Adrenal gland (tissue), 12 donors: ENCODE data around the gene UBFD1. TPM values are rescaled to one million over a fixed set of nuclear protein-coding genes. Genes with fewer than 3 reads are reported as not detected.
"Not testable (repeated sequence)": the region's sequence is repeated elsewhere in the genome, so short reads cannot be mapped to it uniquely, and the experiment has no call there.

ENCODE experiments used
- DNase-seq, 7 donors: peaks; one replicate each; pipeline ENCODE4 v3.0.0-alpha.2; 2019 to 2020
- H3K27ac ChIP-seq, 5 donors: fragments of 200-600 bp; sonication (generic) in 4 of 5; 1 replicate in 3 of 5; 2 replicates in 2 of 5; pipeline versions ENCODE4 v1.5.1 to v1.8.0; 2016 to 2020; ENCODE audit warnings: mild to moderate bottlenecking in 1 of 5
- H3K27me3 ChIP-seq: fragments of 200-600 bp; 2 replicates; pipeline ENCODE4 v1.8.0; 2021
- H3K36me3 ChIP-seq, 2 donors: fragments of 200-600 bp; replicated peaks in 1 of 2; 1 replicate in 1 of 2; 2 replicates in 1 of 2; pipeline versions ENCODE4 v1.5.1 to v1.8.0; 2018 to 2022
- H3K4me1 ChIP-seq, 2 donors: fragments of 200-600 bp; replicated peaks in 1 of 2; 1 replicate in 1 of 2; 2 replicates in 1 of 2; pipeline versions ENCODE4 v1.5.1 to v1.8.0; 2018 to 2021
- H3K4me3 ChIP-seq, 4 donors: fragments of 200-600 bp; sonication (generic) in 3 of 4; one replicate each; pipeline ENCODE4 v1.5.1; 2016 to 2018
- H3K9me3 ChIP-seq, 3 donors: fragments of 200-600 bp; sonication (generic) in 1 of 3; replicated peaks in 1 of 3; 1 replicate in 2 of 3; 2 replicates in 1 of 3; pipeline versions ENCODE4 v1.5.1 to v1.8.0; 2016 to 2021
- CTCF ChIP-seq, 6 experiments: fragments of 450-650 bp in 4 of 6; fragments of 200-600 bp in 2 of 6; sonication (generic) in 1 of 6; IDR thresholded peaks; 1 replicate in 5 of 6; 2 replicates in 1 of 6; pipeline versions ENCODE4 v1.5.1 to v1.8.0; 2016 to 2021; ENCODE audit warnings: antibody characterized with exemption in 6 of 6, mild to moderate bottlenecking in 2 of 6, moderate library complexity in 1 of 6
- POLR2A ChIP-seq, 2 donors: fragments of 450-650 bp; IDR thresholded peaks; one replicate each; pipeline ENCODE4 v1.6.1; 2017; ENCODE audit warnings: antibody characterized with exemption in 2 of 2, mild to moderate bottlenecking in 2 of 2, moderate library complexity in 1 of 2
- WGBS, 4 donors: extraction: QIAGEN DNeasy Blood & Tissue Kit in 2 of 4; methylation state at CpG; one replicate each; pipeline versions ENCODE4 v1.1.5 to v1.1.7; 2013 to 2017; 5-methylcytosine and 5-hydroxymethylcytosine counted together
- intact Hi-C, 2 donors: fragments of 100-400 bp; cut with DNase I; formaldehyde crosslinking; loops; one replicate each; pipeline versions ENCODE4 v1.14.1 to v1.15.0; 2022 to 2023
- polyA plus RNA-seq, 3 donors: library from polyadenylated mRNA; stranded (reverse); fragments of 200-250 nt in 2 of 3; fragments of 350-450 nt in 1 of 3; fragmentation: Illumina TruSeq in 1 of 3; extraction: RNeasy Lipid Tissue Mini Kit (QIAGEN cat#74804) in 1 of 3; gene quantifications; one replicate each; pipeline ENCODE4 v1.2.3, GENCODE V29; 2013 to 2014
- total RNA-seq, 9 donors: library from RNA; depleted of rRNA in 4 of 9; stranded (reverse); fragments of >200 nt in 4 of 9; fragments of 120-200 nt in 1 of 9; fragmentation: NEBNext Ultra II Directional in 1 of 9; extraction: Animal tissue kit (Norgen Biotek cat#: 25700) in 1 of 9; gene quantifications; one replicate each; pipeline versions ENCODE4 v1.1.0 to v1.2.4, GENCODE V29; 2013 to 2023
- donor health status: healthy with polysubstance abuse.
- donor health status: Bipolar disorder and iron deficiency.
- donor health status: DM: yes; HTN: yes; CAD: no.
- donor health status: DM: no; HTN: no; CAD: no.
- donor health status: DM: no; HTN: no; CAD: no.
- donor health status: DM: yes; HTN: yes; CAD: no.

UBFD1 gene
- total and polyA plus RNA-seq, 12 donors = 9.5 to 151 (median 87.0) TPM

DNA sequence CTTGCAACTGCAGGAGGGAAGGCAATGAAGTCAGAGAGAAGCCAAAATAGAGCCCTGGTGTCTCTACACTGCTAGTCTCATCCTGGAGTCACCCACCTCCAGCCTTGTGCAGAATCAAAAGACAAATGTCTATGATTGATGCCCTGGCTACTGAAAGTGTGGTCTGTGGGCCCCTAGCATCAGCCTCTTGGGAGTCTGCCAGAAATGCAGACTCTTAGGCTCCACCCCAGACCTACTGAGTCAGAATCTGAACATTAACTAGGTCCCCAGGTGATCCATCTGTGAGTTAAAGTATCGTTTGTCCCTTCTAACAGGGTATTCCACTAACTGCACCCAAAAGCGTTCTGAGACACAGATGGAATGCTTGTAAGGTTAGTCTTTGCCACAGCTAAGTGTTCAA, 21.6 kb upstream of the UBFD1 start:
- H3K27me3 ChIP-seq = no peaks in the 10 kb centered on the region
- H3K4me3 ChIP-seq = no peak overlapping the region
- DNase-seq = no peak
- peaks cover 0 to 57% of the 10 kb centered on the region in 2 donors for H3K36me3 ChIP-seq
- intact Hi-C loops = no loop called here
- TF ChIP-seq CTCF (IDR thresholded peaks at IDR 0.05) = no peak
- TF ChIP-seq POLR2A (IDR thresholded peaks at IDR 0.05) = no peak
- no peaks in the 10 kb centered on the region for H3K9me3 ChIP-seq
- peaks cover 6 to 10% of the 10 kb centered on the region in 2 donors for H3K4me1 ChIP-seq
- 70 to 86% (median 81%) methylated on average over 2 of the region's 2 CpGs for WGBS, 4 donors
- H3K27ac ChIP-seq = no peak overlapping the region

DNA sequence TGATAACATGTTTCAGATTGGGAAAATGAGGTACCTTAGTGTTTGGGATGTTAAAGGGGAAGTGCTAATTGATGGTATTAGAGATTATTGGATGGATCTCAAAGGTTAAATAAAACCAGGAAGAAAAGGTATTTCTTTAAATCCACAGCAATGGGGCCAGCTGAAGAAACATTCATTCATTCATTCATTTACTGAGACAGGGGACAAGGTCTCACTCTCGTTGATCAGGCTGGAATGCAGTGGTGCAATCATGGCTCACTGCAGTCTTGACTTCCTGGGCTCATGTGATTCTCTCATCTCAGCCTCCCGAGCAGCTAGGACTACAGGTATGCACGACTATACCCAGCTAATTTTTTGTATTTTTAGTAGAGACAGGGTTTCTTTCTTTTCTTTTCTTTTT, 20.1 kb upstream of the UBFD1 start:
- Histone ChIP-seq H3K4me3 (no peak overlapping the region), H3K27me3 (no peaks in the 10 kb centered on the region), H3K9me3 (no peaks in the 10 kb centered on the region), H3K4me1 (peaks cover 6 to 10% of the 10 kb centered on the region in 2 donors), H3K36me3 (peaks cover 0 to 57% of the 10 kb centered on the region in 2 donors), H3K27ac (no peak overlapping the region)
- 66 to 77% (median 75%) methylated on average over 3 of the region's 3 CpGs for WGBS, 4 donors
- DNase-seq = no peak
- TF ChIP-seq CTCF (IDR thresholded peaks at IDR 0.05) (no peak), POLR2A (IDR thresholded peaks at IDR 0.05) (no peak)
- intact Hi-C loops = no loop called here

DNA sequence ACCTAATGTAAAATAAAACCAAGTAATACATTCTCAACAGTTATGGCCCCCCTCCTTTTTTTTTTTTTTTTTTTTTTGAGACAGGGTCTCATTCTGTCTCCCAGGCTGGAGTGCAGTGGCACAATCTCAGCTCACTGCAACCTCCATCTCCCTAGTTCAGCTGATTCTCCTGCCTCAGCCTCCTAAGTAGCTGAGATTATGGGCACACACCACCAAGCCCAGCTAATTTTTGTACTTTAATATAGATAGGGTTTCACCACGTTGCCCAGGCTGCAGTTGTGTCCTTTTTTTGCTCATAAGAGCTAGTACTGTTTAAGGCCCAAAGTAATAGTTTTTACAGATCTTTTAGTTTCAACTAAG, 18.6 kb upstream of the UBFD1 start:
- intact Hi-C loops = no loop called here
- H3K27me3 ChIP-seq = no peaks in the 10 kb centered on the region
- WGBS, 4 donors = 53 to 79% (median 60%) methylated on average over 1 of the region's 1 CpG
- H3K4me1 ChIP-seq = peaks cover 6 to 10% of the 10 kb centered on the region in 2 donors
- peak overlapping the region; percentile 40 to 71 (median 60) for H3K27ac ChIP-seq
- DNase-seq = no peak
- no peaks in the 10 kb centered on the region for H3K9me3 ChIP-seq
- no peak for TF ChIP-seq CTCF (IDR thresholded peaks at IDR 0.05)
- TF ChIP-seq POLR2A (IDR thresholded peaks at IDR 0.05) = no peak
- peaks cover 0 to 57% of the 10 kb centered on the region in 2 donors for H3K36me3 ChIP-seq
- no peak overlapping the region for H3K4me3 ChIP-seq

DNA sequence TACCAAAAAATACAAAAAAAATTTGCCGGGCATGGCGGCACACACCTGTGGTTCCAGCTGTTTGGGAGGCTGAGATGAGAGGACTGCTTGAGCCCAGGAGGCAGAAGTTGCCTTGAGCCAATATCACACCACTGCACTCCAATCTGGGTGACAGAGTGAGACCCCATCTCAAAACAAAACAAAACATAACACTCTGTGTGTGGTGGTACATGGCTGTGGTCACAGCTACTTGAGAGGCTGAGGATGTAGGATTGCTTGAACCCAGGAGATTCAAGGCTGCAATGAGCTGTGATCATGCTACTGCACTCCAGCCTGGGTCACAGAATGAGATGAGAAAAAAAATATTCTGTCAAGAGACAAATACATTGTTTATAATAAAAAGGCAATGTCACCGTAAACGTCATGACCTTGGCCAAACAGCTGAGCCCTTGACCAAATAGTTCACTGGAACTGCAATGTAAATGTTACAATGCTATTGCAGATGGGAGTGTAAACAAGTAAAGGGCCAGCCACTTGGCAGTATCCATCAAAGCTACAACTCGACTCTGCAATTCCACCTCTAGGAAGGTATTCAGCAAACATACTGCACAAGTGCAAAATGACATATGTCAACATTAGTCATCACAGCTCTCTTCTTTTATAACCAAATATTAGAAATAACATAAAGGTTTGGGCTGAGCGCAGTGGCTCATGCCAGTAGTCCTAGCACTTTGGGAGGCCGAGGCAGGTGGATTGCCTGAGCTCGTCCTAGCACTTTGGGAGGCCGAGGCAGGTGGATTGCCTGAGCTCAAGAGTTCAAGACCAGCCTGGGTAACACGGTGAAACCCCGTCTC, 17.3 kb upstream of the UBFD1 start:
- no peak for TF ChIP-seq POLR2A (IDR thresholded peaks at IDR 0.05)
- TF ChIP-seq CTCF (IDR thresholded peaks at IDR 0.05) = no peak

GRCh38 chr16:23540817-23541178, 16.7 kb upstream of the UBFD1 start:
- H3K9me3 ChIP-seq, intact Hi-C loops, H3K4me3 ChIP-seq, H3K27me3 ChIP-seq, DNase-seq: not testable (repeated sequence)
- Histone ChIP-seq H3K27ac (peak overlapping the region in 1 of 5 donors; percentile 34), H3K36me3 (peaks cover 0 to 54% of the 10 kb centered on the region in 2 donors), H3K4me1 (peaks cover 6 to 10% of the 10 kb centered on the region in 2 donors)
- WGBS, 4 donors = 96 to 100% (median 98%) methylated on average over 3 of the region's 3 CpGs

More for the DNA sequence above, 17.3 kb upstream of the UBFD1 start:
- intact Hi-C loops = no loop called here
- Histone ChIP-seq H3K4me3 (no peak overlapping the region), H3K9me3 (no peaks in the 10 kb centered on the region), H3K27me3 (no peaks in the 10 kb centered on the region), H3K4me1 (peaks cover 6 to 10% of the 10 kb centered on the region in 2 donors), H3K36me3 (peaks cover 0 to 56% of the 10 kb centered on the region in 2 donors), H3K27ac (peak overlapping the region in 1 of 5 donors; percentile 34)
- 84% methylated on average over 11 of the region's 11 CpGs for WGBS, 4 donors
- DNase-seq = no peak
